Astrocyte (in vitro differentiated cells and primary cell): ENCODE measurements around the gene MRPS23. TPM values are rescaled to one million over a fixed set of nuclear protein-coding genes. Genes with fewer than 3 reads are reported as not detected.
"Not testable (repeated sequence)": the region's sequence is repeated elsewhere in the genome, so short reads cannot be mapped to it uniquely, and the experiment has no call there.

ENCODE experiments used
- DNase-seq: peaks from one replicate; pipeline ENCODE4 v3.0.0-alpha.2; 2010; ENCODE audit warnings: low read depth
- FAIRE-seq: peaks from 2 replicates; lab custom pipeline; 2011; peaks lifted over from hg19 to GRCh38; lab: Jason Lieb, UNC
- H2AFZ ChIP-seq: 2 replicates; pipeline ENCODE4 v1.6.0; 2012; ENCODE audit warnings: low read depth, low read length, inconsistent platforms
- H3K27ac ChIP-seq: 2 replicates; pipeline ENCODE4 v1.5.1; 2011; ENCODE audit warnings: low read depth, low read length, inconsistent platforms
- H3K27me3 ChIP-seq: 2 replicates; pipeline ENCODE4 v1.6.0; 2011; ENCODE audit warnings: low read length, inconsistent platforms; ENCODE audit not compliant: insufficient read depth
- H3K36me3 ChIP-seq: 2 replicates; pipeline ENCODE4 v1.5.1; 2011; ENCODE audit warnings: low read length, inconsistent platforms; ENCODE audit not compliant: insufficient read depth
- H3K4me1 ChIP-seq: 2 replicates; pipeline ENCODE4 v1.5.1; 2011; ENCODE audit warnings: low read length, inconsistent platforms; ENCODE audit not compliant: insufficient read depth
- H3K4me2 ChIP-seq: 2 replicates; pipeline ENCODE4 v1.6.0; 2012; ENCODE audit warnings: low read length, inconsistent platforms
- H3K4me3 ChIP-seq: 2 replicates; pipeline ENCODE4 v1.5.1; 2011; ENCODE audit warnings: low read depth, mild to moderate bottlenecking, low read length, inconsistent platforms; ENCODE audit not compliant: insufficient read depth
- H3K79me2 ChIP-seq: 2 replicates; pipeline ENCODE4 v1.6.0; 2012; ENCODE audit warnings: mild to moderate bottlenecking, low read length, inconsistent platforms; ENCODE audit not compliant: insufficient read depth
- H3K9ac ChIP-seq: 2 replicates; pipeline ENCODE4 v1.6.0; 2012; ENCODE audit warnings: mild to moderate bottlenecking, low read length, inconsistent platforms
- H3K9me3 ChIP-seq: 2 replicates; pipeline ENCODE4 v1.5.1; 2012; ENCODE audit warnings: low read depth, mild to moderate bottlenecking, low read length, inconsistent platforms; ENCODE audit not compliant: insufficient read depth
- H4K20me1 ChIP-seq: 2 replicates; pipeline ENCODE4 v1.6.0; 2012; ENCODE audit warnings: low read length, inconsistent platforms; ENCODE audit not compliant: insufficient read depth
- H3K27ac Mint-ChIP-seq: one replicate; pipeline ENCODE4 v1.8.0; 2021; ENCODE audit warnings: mild to moderate bottlenecking, mixed read lengths; ENCODE audit not compliant: unreplicated experiment
- H3K27me3 Mint-ChIP-seq: one replicate; pipeline ENCODE4 v1.8.0; 2021; ENCODE audit warnings: low read depth, mixed read lengths; ENCODE audit not compliant: unreplicated experiment
- H3K36me3 Mint-ChIP-seq: one replicate; pipeline ENCODE4 v1.8.0; 2021; ENCODE audit warnings: low read depth, mixed read lengths; ENCODE audit not compliant: unreplicated experiment
- H3K4me1 Mint-ChIP-seq: one replicate; pipeline ENCODE4 v1.8.0; 2021; ENCODE audit warnings: low read depth, mixed read lengths; ENCODE audit not compliant: unreplicated experiment
- H3K4me3 Mint-ChIP-seq: one replicate; pipeline ENCODE4 v1.8.0; 2021; ENCODE audit warnings: mild to moderate bottlenecking, moderate library complexity, mixed read lengths; ENCODE audit not compliant: unreplicated experiment
- H3K9me3 Mint-ChIP-seq: one replicate; pipeline ENCODE4 v1.8.0; 2021; ENCODE audit warnings: mild to moderate bottlenecking, mixed read lengths; ENCODE audit not compliant: unreplicated experiment
- EZH2 ChIP-seq: IDR thresholded peaks from 2 replicates; pipeline ENCODE4 v1.6.1; 2012; ENCODE audit warnings: mild to moderate bottlenecking, low read length, inconsistent platforms; ENCODE audit not compliant: insufficient read depth
- total RNA-seq: library from RNA; stranded (reverse); gene quantifications from 2 replicates; pipeline ENCODE4 v1.2.1, GENCODE V29; 2021
- TF ChIP-seq, protein P1 (sequence below): IDR thresholded peaks from 2 replicates; pipeline ENCODE4 v1.5.1; 2011; ENCODE audit warnings: low read depth, mild to moderate bottlenecking, inconsistent platforms, low read length, moderate library complexity; ENCODE audit not compliant: insufficient read depth

Gene MRPS23
- total RNA-seq, 1 donor from 2014 or later, result 61.3 TPM

DNA sequence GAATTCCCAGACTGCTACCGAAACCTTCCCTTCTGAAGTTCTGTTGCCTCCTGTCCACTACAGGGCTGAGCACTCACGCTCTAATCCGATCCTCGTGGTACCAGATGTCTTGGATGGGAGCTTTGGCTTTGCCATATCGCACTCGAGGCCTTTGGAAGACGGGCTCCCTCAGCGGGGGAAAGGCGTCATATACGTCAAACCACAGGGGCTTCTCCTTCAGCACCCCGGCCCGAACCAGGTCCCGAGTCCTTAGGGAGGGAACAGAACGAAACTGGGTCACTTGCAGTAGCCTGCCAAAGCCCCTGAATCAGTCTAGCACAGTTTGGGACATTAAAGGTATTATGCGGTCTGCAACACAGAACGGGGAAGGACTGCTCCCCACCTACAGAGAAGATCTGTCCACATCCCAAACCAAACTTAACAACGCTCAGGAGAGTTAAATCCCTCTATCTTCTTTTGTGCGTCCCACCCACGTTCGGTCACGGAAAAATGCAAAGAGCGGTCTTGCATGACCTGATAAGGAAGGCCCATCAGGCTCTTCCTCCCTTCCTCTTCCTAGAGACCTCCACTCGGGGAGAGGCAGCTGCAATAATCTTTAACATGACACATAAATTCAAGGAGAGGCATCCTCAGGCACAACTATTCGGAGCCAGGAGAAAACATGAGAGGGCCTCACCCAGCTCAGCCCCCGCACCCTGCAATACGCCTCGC lies 526 bp downstream of the MRPS23 start:
- Histone ChIP-seq H3K9ac (peak overlapping the region; percentile 89), H3K4me1 (peaks cover 18% of the 10 kb centered on the region), H3K36me3 (peaks cover 10% of the 10 kb centered on the region), H3K4me2 (peak overlapping the region; percentile 98), H3K9me3 (no peaks in the 10 kb centered on the region), H3K79me2 (peaks cover 33% of the 10 kb centered on the region), H2AFZ (peak overlapping the region; percentile 88), H4K20me1 (peaks cover 10% of the 10 kb centered on the region), H3K27ac (peak overlapping the region; percentile 78), H3K4me3 (peak overlapping the region; percentile 95), H3K27me3 (no peaks in the 10 kb centered on the region)
- no peak for DNase-seq
- H3K9me3 Mint-ChIP-seq, result no peaks in the 10 kb centered on the region
- no peaks in the 10 kb centered on the region for H3K36me3 Mint-ChIP-seq
- H3K4me3 Mint-ChIP-seq, result peak overlapping the region; percentile 91
- H3K27me3 Mint-ChIP-seq, result no peaks in the 10 kb centered on the region
- no peak for TF ChIP-seq EZH2
- TF ChIP-seq, protein P1, sequence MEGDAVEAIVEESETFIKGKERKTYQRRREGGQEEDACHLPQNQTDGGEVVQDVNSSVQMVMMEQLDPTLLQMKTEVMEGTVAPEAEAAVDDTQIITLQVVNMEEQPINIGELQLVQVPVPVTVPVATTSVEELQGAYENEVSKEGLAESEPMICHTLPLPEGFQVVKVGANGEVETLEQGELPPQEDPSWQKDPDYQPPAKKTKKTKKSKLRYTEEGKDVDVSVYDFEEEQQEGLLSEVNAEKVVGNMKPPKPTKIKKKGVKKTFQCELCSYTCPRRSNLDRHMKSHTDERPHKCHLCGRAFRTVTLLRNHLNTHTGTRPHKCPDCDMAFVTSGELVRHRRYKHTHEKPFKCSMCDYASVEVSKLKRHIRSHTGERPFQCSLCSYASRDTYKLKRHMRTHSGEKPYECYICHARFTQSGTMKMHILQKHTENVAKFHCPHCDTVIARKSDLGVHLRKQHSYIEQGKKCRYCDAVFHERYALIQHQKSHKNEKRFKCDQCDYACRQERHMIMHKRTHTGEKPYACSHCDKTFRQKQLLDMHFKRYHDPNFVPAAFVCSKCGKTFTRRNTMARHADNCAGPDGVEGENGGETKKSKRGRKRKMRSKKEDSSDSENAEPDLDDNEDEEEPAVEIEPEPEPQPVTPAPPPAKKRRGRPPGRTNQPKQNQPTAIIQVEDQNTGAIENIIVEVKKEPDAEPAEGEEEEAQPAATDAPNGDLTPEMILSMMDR, result no peak
- H3K4me1 Mint-ChIP-seq, result peaks cover 10% of the 10 kb centered on the region
- H3K27ac Mint-ChIP-seq, result peak overlapping the region; percentile 99
- no peak for FAIRE-seq

DNA sequence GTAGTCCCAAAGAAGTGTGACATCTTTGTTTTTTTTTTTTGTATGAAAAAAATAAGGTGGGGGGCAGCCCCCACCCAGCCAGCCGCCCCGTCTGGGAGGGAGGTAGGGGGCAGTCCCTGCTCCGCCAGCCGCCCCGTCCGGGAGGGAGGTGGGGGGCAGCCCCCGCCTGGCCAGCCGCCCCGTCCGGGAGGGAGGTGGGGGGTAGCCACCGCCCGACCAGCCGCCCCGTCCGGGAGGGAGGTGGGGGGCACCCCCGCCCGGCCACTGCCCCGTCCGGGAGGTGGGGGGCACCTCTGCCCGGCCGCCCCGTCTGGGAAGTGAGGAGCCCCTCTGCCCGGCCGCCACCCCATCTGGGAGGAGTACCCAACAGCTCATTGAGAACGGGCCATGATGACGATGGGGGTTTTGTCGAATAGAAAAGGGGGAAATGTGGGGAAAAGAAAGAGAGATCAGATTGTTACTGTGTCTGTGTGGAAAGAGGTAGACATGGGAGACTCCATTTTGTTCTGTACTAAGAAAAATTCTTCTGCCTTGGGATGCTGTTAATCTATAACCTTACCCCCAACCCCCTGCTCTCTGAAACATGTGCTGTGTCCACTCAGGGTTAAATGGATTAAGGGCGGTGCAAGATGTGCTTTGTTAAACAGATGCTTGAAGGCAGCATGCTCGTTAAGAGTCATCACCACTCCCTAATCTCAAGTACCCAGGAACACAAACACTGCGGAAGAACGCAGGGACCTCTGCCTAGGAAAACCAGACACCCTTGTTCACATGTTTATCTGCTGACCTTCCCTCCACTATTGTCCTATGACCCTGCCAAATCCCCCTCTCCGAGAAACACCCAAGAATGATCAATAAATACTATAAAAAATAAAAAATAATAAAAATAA lies 3.5 kb downstream of the MRPS23 start:
- H3K4me1 Mint-ChIP-seq, H3K27me3 ChIP-seq, H3K4me3 Mint-ChIP-seq, H3K9ac ChIP-seq, H3K27me3 Mint-ChIP-seq, DNase-seq, H3K9me3 ChIP-seq, FAIRE-seq, H3K4me2 ChIP-seq, H3K4me3 ChIP-seq, H3K27ac ChIP-seq, H3K36me3 Mint-ChIP-seq, H3K27ac Mint-ChIP-seq, H2AFZ ChIP-seq, H3K9me3 Mint-ChIP-seq: not testable (repeated sequence)
- H4K20me1 ChIP-seq, result peaks cover 31% of the 10 kb centered on the region
- H3K79me2 ChIP-seq, result peaks cover 48% of the 10 kb centered on the region
- peaks cover 18% of the 10 kb centered on the region for H3K36me3 ChIP-seq
- peaks cover 17% of the 10 kb centered on the region for H3K4me1 ChIP-seq

DNA sequence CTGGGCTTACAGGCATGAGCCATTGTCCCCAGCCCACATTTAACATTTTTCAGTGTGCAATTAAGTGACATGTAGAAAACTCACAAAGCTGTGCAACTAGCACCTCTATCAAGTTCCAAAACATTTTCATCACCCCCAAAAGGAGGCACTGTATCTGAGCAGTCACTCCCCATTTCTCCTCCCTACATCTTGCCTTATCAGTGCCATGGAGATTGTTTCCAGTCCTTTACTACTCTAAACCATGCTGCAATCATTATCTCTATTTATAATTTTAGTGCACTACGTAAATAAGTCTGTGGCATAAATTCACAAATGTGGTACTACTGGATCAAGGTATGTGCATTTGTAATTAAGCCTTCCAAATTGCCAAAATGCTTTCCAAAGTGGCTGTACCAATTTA lies 7.6 kb downstream of the MRPS23 start:
- Histone ChIP-seq H4K20me1 (peaks cover 39% of the 10 kb centered on the region), H3K4me2 (no peak overlapping the region), H3K9ac (no peak overlapping the region), H3K79me2 (peaks cover 25% of the 10 kb centered on the region), H3K27me3 (no peaks in the 10 kb centered on the region), H3K36me3 (peaks cover 43% of the 10 kb centered on the region), H2AFZ (no peak overlapping the region), H3K9me3 (no peaks in the 10 kb centered on the region), H3K4me3 (no peak overlapping the region), H3K27ac (no peak overlapping the region), H3K4me1 (no peaks in the 10 kb centered on the region)
- DNase-seq, result no peak
- no peak for TF ChIP-seq EZH2
- TF ChIP-seq, protein P1, result no peak
- Mint-ChIP-seq H3K4me1 (no peaks in the 10 kb centered on the region), H3K27ac (no peak overlapping the region), H3K27me3 (no peaks in the 10 kb centered on the region), H3K4me3 (no peak overlapping the region), H3K36me3 (no peaks in the 10 kb centered on the region), H3K9me3 (no peaks in the 10 kb centered on the region)
- FAIRE-seq, result no peak
